C4-2B (cell line): ENCODE measurements around the gene COPS3.

ENCODE experiments used
- ZFX ChIP-seq: fragments of 450-650 bp; IDR thresholded peaks from 2 replicates; pipeline ENCODE4 v1.6.1; 2017
- TF ChIP-seq, protein P1 (sequence below): fragments of 450-650 bp; conservative IDR thresholded peaks from 2 replicates; pipeline ENCODE4 v1.5.1; 2017; ENCODE audit warnings: mild to moderate bottlenecking

GRCh38 chr17:17303847-17304490 lies 22.9 kb upstream of the COPS3 start:
- TF ChIP-seq, protein P1, sequence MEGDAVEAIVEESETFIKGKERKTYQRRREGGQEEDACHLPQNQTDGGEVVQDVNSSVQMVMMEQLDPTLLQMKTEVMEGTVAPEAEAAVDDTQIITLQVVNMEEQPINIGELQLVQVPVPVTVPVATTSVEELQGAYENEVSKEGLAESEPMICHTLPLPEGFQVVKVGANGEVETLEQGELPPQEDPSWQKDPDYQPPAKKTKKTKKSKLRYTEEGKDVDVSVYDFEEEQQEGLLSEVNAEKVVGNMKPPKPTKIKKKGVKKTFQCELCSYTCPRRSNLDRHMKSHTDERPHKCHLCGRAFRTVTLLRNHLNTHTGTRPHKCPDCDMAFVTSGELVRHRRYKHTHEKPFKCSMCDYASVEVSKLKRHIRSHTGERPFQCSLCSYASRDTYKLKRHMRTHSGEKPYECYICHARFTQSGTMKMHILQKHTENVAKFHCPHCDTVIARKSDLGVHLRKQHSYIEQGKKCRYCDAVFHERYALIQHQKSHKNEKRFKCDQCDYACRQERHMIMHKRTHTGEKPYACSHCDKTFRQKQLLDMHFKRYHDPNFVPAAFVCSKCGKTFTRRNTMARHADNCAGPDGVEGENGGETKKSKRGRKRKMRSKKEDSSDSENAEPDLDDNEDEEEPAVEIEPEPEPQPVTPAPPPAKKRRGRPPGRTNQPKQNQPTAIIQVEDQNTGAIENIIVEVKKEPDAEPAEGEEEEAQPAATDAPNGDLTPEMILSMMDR = no peak
- TF ChIP-seq ZFX = no peak
